CD8-positive, alpha-beta memory T cell (primary cell): ENCODE data around the gene CHST11. TPM values are rescaled to one million over a fixed set of nuclear protein-coding genes. Genes with fewer than 3 reads are reported as not detected.

Experiments
- CTCF ChIA-PET: fragments of 350-600 bp; sonication (Branson Sonifier 250); formaldehyde crosslinking; loops from one replicate; lab custom pipeline; 2021; ENCODE audit warnings: antibody characterized with exemption; lab: Charles Lee
- POLR2A ChIA-PET: fragments of 350-600 bp; sonication (Branson Sonifier 250); formaldehyde crosslinking; loops from one replicate; lab custom pipeline; 2021; ENCODE audit warnings: antibody characterized with exemption; lab: Charles Lee
- DNase-seq, 5 donors: peaks; one replicate each; pipeline versions ENCODE4 v3.0.0 to v3.0.0-alpha.2; 2020 to 2022; ENCODE audit warnings: mixed read lengths in 1 of 5
- H3K27ac ChIP-seq: one replicate; pipeline ENCODE4 v1.7.0; 2013; ENCODE audit warnings: low read depth, mild to moderate bottlenecking, low read length, moderate library complexity
- H3K27me3 ChIP-seq: 2 replicates; pipeline ENCODE4 v1.7.0; 2013; ENCODE audit warnings: low read length, mild to moderate bottlenecking; ENCODE audit not compliant: insufficient read depth, poor library complexity, severe bottlenecking
- H3K36me3 ChIP-seq: 2 replicates; pipeline ENCODE4 v1.7.0; 2013; ENCODE audit warnings: mild to moderate bottlenecking, low read length, moderate library complexity; ENCODE audit not compliant: insufficient read depth
- H3K4me1 ChIP-seq: 2 replicates; pipeline ENCODE4 v1.7.0; 2013; ENCODE audit warnings: mild to moderate bottlenecking, low read length, moderate library complexity; ENCODE audit not compliant: insufficient read depth
- H3K4me3 ChIP-seq: 2 replicates; pipeline ENCODE4 v1.7.0; 2013; ENCODE audit warnings: mild to moderate bottlenecking, low read length
- H3K9me3 ChIP-seq: 2 replicates; pipeline ENCODE4 v1.7.0; 2013; ENCODE audit warnings: mild to moderate bottlenecking, low read length
- H3K27ac Mint-ChIP-seq, 8 donors: one replicate each; pipeline ENCODE4 v1.8.0; 2020 to 2021; ENCODE audit warnings: mixed read lengths in 8 of 8, mild to moderate bottlenecking in 6 of 8, inconsistent platforms in 3 of 8, moderate library complexity in 3 of 8
- H3K27me3 Mint-ChIP-seq, 2 donors: one replicate each; pipeline ENCODE4 v1.8.0; 2020 to 2021; ENCODE audit warnings: mixed read lengths in 2 of 2, mild to moderate bottlenecking in 1 of 2, moderate library complexity in 1 of 2
- H3K36me3 Mint-ChIP-seq, 3 donors: one replicate each; pipeline ENCODE4 v1.8.0; 2020 to 2021; ENCODE audit warnings: mixed read lengths in 3 of 3, inconsistent platforms in 1 of 3, mild to moderate bottlenecking in 1 of 3
- H3K4me1 Mint-ChIP-seq, 3 donors: one replicate each; pipeline ENCODE4 v1.8.0; 2020 to 2021; ENCODE audit warnings: mixed read lengths in 3 of 3, inconsistent platforms in 1 of 3, mild to moderate bottlenecking in 1 of 3
- H3K4me3 Mint-ChIP-seq, 7 donors: one replicate each; pipeline ENCODE4 v1.8.0; 2020 to 2021; ENCODE audit warnings: mixed read lengths in 7 of 7, mild to moderate bottlenecking in 6 of 7, moderate library complexity in 4 of 7, inconsistent platforms in 2 of 7
- H3K9me3 Mint-ChIP-seq, 5 donors: one replicate each; pipeline ENCODE4 v1.8.0; 2020 to 2022; ENCODE audit warnings: mixed read lengths in 5 of 5, mild to moderate bottlenecking in 3 of 5, moderate library complexity in 2 of 5, inconsistent platforms in 1 of 5
- polyA plus RNA-seq: library from polyadenylated mRNA; unstranded; fragments of 300-500 nt; fragmentation: Illumina TruSeq; gene quantifications from one replicate; pipeline ENCODE4 v1.2.3, GENCODE V29; 2021
- total RNA-seq, 2 experiments: library from RNA; stranded (reverse); gene quantifications; one replicate each; pipeline ENCODE4 v1.2.3, GENCODE V29; 2021

Gene CHST11
- total and polyA plus RNA-seq, 3 experiments from 2014 or later = 47.8 to 76.8 (median 51.5) TPM

DNA sequence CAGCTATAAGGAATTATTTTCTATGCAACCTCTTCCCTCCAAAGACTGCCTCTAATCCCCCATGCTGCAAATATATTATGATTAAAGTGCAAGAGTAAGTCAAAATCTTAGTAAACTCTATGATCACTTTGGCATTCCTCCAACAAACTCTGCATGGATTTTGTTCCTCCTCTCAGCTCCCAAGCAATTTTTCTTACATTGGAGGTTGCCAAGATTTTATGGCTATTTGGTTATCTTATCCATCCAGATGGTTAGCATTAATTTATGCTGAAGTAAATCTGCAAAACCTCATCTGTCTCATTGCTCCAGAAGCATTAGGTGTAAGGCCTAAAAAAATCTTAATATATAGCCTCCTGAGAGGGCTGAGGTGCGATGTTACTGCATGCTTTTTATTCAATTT lies 228.1 kb downstream of the CHST11 start:
- no peaks in the 10 kb centered on the region for H3K9me3 Mint-ChIP-seq
- H3K4me1 Mint-ChIP-seq = peaks cover 85 to 99% (median 96%) of the 10 kb centered on the region in 3 donors
- no peaks in the 10 kb centered on the region for H3K27me3 ChIP-seq
- H3K4me3 ChIP-seq = no peak overlapping the region
- H3K27ac Mint-ChIP-seq = peak overlapping the region in 2 of 8 donors; percentile 20 to 50
- H3K9me3 ChIP-seq = no peaks in the 10 kb centered on the region
- no peak for DNase-seq
- ChIA-PET POLR2A (interaction anchor here (0.7 to 1.2 kb wide), 2 partner anchors 35 to 37 kb away, joined by 3 to 4 read pairs; no protein-coding TSS in a partner anchor), CTCF (interaction anchor here (1.5 kb wide), 1 partner anchor 303 kb away, joined by 5 read pairs; no protein-coding TSS in a partner anchor)
- no peaks in the 10 kb centered on the region for H3K27me3 Mint-ChIP-seq
- peaks cover 77% of the 10 kb centered on the region for H3K4me1 ChIP-seq
- H3K27ac ChIP-seq = no peak overlapping the region
- no peak overlapping the region for H3K4me3 Mint-ChIP-seq
- no peaks in the 10 kb centered on the region for H3K36me3 ChIP-seq
- peaks cover 0 to 5% (median 0%) of the 10 kb centered on the region in 3 donors for H3K36me3 Mint-ChIP-seq

DNA sequence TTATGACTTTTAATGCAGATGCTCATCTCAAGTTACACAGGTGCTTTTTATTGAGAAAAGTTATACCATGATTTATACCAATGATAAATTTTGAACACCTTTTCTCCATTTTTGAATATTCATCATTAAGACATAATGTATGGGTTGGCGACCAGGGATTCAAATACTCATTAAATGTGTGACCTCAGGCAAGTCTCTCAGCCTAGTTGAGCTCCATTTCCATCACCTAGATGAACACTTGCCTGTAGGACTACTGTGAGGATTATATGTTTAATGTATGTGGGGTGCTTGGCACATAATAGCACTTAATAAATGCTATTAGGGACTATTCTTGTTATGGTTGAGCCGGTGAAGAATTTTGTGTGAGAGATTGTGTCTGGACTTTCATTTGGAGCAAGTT lies 228.6 kb downstream of the CHST11 start:
- Mint-ChIP-seq H3K27me3 (no peaks in the 10 kb centered on the region), H3K4me3 (peak overlapping the region in 1 of 7 donors; percentile 4), H3K36me3 (peaks cover 0 to 5% (median 1%) of the 10 kb centered on the region in 3 donors), H3K27ac (peak overlapping the region in 5 of 8 donors; percentile 8 to 67 (median 50)), H3K9me3 (no peaks in the 10 kb centered on the region), H3K4me1 (peaks cover 83 to 99% (median 96%) of the 10 kb centered on the region in 3 donors)
- DNase-seq = no peak
- POLR2A ChIA-PET = interaction anchor here (1.2 kb wide), 1 partner anchor 35 kb away, joined by 3 read pairs; no protein-coding TSS in a partner anchor
- Histone ChIP-seq H3K27me3 (no peaks in the 10 kb centered on the region), H3K4me3 (no peak overlapping the region), H3K4me1 (peaks cover 72% of the 10 kb centered on the region), H3K27ac (no peak overlapping the region), H3K9me3 (no peaks in the 10 kb centered on the region), H3K36me3 (no peaks in the 10 kb centered on the region)
- CTCF ChIA-PET = interaction anchor here (1.5 kb wide), 1 partner anchor 303 kb away, joined by 5 read pairs; no protein-coding TSS in a partner anchor

DNA sequence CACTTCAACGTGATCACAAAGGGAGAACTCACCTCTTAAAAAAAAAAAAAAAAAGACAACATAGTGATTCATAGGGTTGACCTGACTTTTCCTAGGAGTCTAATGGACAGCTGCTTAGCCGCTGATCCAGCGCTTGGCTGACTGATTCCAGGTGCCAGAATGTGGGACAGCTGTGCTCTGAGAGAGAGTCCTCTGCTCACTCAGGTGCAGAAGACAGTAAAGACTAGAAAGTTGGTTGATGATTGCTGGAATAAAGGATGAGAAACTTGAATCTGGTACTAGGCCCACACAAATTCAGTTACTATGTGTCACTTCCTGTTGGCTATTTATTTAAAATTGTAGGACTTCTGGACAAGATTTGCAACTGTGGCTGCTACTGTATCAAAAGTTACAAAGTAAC lies 229.4 kb downstream of the CHST11 start:
- Mint-ChIP-seq H3K27ac (peak overlapping the region in 6 of 8 donors; percentile 50 to 81 (median 72)), H3K4me3 (peak overlapping the region in 4 of 7 donors; percentile 3 to 76 (median 32)), H3K4me1 (peaks cover 79 to 96% (median 96%) of the 10 kb centered on the region in 3 donors), H3K27me3 (no peaks in the 10 kb centered on the region), H3K36me3 (peaks cover 0 to 5% (median 3%) of the 10 kb centered on the region in 3 donors), H3K9me3 (no peaks in the 10 kb centered on the region)
- no peaks in the 10 kb centered on the region for H3K36me3 ChIP-seq
- no peaks in the 10 kb centered on the region for H3K9me3 ChIP-seq
- no peak overlapping the region for H3K27ac ChIP-seq
- DNase-seq = no peak
- H3K27me3 ChIP-seq = no peaks in the 10 kb centered on the region
- ChIA-PET POLR2A (interaction anchor here (1.2 kb wide), 1 partner anchor 34 kb away, joined by 3 read pairs; no protein-coding TSS in a partner anchor), CTCF (interaction anchor here (1.5 kb wide), 1 partner anchor 304 kb away, joined by 5 read pairs; no protein-coding TSS in a partner anchor)
- peaks cover 65% of the 10 kb centered on the region for H3K4me1 ChIP-seq
- no peak overlapping the region for H3K4me3 ChIP-seq

DNA sequence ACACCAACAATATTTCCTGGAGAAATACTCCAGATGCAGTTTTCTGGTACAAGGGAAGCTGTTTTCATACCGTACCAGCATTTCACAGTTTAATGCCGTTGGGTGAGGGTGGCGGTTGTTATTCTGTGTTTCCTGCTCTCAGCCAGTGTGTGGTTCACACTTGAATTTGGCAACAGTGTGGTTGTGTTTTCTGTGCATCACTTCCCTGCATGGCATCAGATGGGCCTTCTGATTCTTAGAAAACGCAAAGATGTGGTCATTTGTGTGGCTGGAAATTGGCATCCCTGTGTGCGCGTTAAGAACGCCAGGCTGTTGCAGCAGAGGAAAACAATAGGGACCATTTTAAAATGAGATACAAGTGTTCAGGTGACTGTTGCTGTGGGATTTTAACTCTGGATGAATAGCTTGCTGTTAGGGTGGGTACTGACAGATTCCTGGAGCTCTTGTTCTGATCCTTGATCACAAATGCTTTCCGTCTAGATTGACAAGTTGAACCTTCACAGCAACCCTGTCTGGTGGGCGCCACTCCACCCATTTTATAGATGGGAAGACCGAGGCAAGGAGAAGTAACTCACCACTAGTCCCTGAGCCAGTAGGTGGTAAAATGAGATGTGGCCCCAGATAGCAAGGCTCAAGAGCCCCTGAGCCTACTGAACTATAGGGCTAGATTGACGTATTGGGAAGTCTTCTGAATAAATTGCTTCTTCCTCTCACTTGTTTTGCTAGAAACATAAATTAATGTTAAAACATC lies 231.2 kb downstream of the CHST11 start:
- peaks cover 76 to 95% (median 92%) of the 10 kb centered on the region in 3 donors for H3K4me1 Mint-ChIP-seq
- no peaks in the 10 kb centered on the region for H3K27me3 Mint-ChIP-seq
- ChIA-PET CTCF (interaction anchor here (1.0 to 1.3 kb wide), 2 partner anchors 32 to 37 kb away, joined by 3 read pairs; no protein-coding TSS in a partner anchor), POLR2A (interaction anchor here (1.8 kb wide), 1 partner anchor 32 kb away, joined by 6 read pairs; no protein-coding TSS in a partner anchor)
- Histone ChIP-seq H3K27ac (no peak overlapping the region), H3K27me3 (no peaks in the 10 kb centered on the region), H3K36me3 (no peaks in the 10 kb centered on the region), H3K4me1 (peaks cover 58% of the 10 kb centered on the region), H3K9me3 (no peaks in the 10 kb centered on the region), H3K4me3 (no peak overlapping the region)
- H3K27ac Mint-ChIP-seq = peak overlapping the region; percentile 79 to 97 (median 90)
- peak overlapping the region; percentile 59 to 86 (median 72) for H3K4me3 Mint-ChIP-seq
- peaks cover 2 to 11% (median 6%) of the 10 kb centered on the region in 3 donors for H3K36me3 Mint-ChIP-seq
- no peaks in the 10 kb centered on the region for H3K9me3 Mint-ChIP-seq
- peak; percentile 17 to 74 (median 41) for DNase-seq

DNA sequence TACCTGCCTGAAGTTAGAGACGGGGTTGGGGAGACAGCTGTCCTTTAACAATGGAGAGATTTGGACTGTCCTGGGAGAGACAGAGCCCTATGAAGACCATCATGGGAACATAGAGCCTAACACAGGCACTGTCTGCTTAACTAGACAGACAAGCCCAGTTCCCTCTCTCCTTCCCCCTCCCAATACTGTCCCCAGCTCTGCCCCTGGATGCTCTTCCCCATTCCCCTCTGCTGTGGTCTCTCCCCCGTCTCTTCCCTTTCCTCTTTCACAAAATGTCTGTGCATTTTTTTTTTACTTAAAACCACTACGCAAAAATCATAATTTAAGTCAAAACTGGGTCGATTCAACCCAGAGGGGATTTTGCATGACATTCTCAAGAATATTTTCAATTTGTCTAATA lies 232.9 kb downstream of the CHST11 start:
- Histone ChIP-seq H3K36me3 (no peaks in the 10 kb centered on the region), H3K4me3 (no peak overlapping the region), H3K27me3 (no peaks in the 10 kb centered on the region), H3K9me3 (no peaks in the 10 kb centered on the region), H3K4me1 (peaks cover 55% of the 10 kb centered on the region), H3K27ac (no peak overlapping the region)
- H3K4me1 Mint-ChIP-seq = peaks cover 77 to 96% (median 94%) of the 10 kb centered on the region in 3 donors
- CTCF ChIA-PET = no interaction called here
- peak overlapping the region in 1 of 7 donors; percentile 65 for H3K4me3 Mint-ChIP-seq
- DNase-seq = no peak
- no peaks in the 10 kb centered on the region for H3K9me3 Mint-ChIP-seq
- no peaks in the 10 kb centered on the region for H3K27me3 Mint-ChIP-seq
- POLR2A ChIA-PET = no interaction called here
- H3K27ac Mint-ChIP-seq = peak overlapping the region in 5 of 8 donors; percentile 6 to 89 (median 23)
- H3K36me3 Mint-ChIP-seq = peaks cover 4 to 15% (median 9%) of the 10 kb centered on the region in 3 donors

DNA sequence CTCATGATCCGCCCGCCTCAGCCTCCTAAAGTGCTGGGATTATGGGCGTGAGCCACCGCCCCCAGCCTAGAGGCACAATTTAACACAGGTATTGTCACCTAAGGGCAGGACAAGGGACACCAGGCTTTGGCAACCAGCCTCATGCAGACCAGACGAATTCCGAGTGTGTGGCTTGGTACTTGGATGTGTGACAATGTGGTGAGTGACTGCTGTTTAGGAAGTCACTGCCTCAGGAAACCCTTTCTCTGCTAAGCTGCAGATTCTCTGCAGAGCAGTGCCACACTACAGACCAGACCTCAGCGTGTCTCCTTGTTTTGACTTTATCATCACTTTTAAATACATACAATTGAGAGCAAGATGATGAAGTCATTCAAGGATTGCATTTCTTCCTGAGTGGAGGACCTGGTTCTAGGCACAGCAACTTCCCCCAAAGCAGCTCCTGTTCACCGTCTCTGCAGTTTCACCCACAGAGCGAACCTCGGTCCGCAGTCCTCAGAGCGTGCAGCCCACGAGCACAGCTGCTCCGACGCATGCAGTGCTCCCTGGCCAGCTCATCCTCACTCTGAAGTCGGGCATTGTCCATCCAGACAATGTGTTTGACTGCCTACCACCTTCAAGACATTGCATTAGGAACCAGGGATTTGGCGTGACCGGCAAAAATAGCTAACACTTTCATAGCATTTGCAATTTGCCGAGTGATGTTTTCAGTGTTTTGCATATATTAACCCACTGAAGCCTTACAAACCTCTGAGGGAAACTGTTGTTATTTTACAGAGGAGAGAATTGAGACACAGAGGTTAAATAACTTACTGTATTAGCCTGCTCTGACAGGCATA lies 235.2 kb downstream of the CHST11 start:
- peak in 1 of 5 donors; percentile 14 for DNase-seq
- ChIA-PET CTCF (interaction anchor here (0.6 to 1.1 kb wide), 3 partner anchors 28 to 310 kb away, joined by 3 read pairs; no protein-coding TSS in a partner anchor), POLR2A (no interaction called here)
- Histone ChIP-seq H3K4me1 (peaks cover 56% of the 10 kb centered on the region), H3K4me3 (no peak overlapping the region), H3K27ac (no peak overlapping the region), H3K9me3 (no peaks in the 10 kb centered on the region), H3K36me3 (no peaks in the 10 kb centered on the region), H3K27me3 (no peaks in the 10 kb centered on the region)
- Mint-ChIP-seq H3K9me3 (no peaks in the 10 kb centered on the region), H3K4me3 (peak overlapping the region in 5 of 7 donors; percentile 2 to 54 (median 32)), H3K27ac (peak overlapping the region in 3 of 8 donors; percentile 8 to 29 (median 26)), H3K4me1 (peaks cover 76 to 95% (median 92%) of the 10 kb centered on the region in 3 donors), H3K36me3 (peaks cover 4 to 15% (median 10%) of the 10 kb centered on the region in 3 donors), H3K27me3 (no peaks in the 10 kb centered on the region)

DNA sequence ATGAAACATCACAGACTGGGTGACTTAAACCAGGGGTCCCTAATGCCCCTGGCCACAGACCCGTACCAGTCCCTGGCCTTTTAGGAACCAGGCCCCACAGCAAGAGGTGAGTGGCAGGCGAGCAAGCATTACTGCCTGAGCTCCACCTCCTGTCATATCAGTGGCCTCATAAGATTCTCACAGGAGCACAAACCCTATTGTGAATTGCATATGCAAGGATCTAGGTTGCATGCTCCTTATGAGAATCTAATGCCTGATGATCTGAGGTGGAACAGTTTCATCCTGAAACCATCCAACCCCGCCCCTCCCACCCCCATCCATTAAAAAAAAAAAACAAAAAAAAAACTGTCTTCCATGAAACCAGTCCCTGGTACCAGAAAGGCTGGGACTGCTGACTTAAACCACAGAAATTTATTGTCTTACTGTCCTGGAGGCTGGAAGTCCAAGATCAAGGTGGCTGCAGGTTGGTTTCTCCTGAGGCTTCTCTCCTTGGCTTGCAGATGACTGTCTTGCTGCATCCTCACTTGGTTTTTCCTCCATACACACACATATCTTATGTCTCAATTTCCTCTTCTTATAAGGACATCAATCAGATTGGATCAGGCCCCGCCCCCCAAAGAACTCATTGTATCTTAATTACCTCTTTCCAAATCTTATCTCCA lies 235.9 kb downstream of the CHST11 start:
- Histone ChIP-seq H3K4me1 (peaks cover 48% of the 10 kb centered on the region), H3K4me3 (no peak overlapping the region), H3K27ac (no peak overlapping the region), H3K27me3 (no peaks in the 10 kb centered on the region), H3K36me3 (no peaks in the 10 kb centered on the region), H3K9me3 (no peaks in the 10 kb centered on the region)
- Mint-ChIP-seq H3K36me3 (peaks cover 4 to 15% (median 10%) of the 10 kb centered on the region in 3 donors), H3K9me3 (no peaks in the 10 kb centered on the region), H3K4me3 (peak overlapping the region in 2 of 7 donors; percentile 54 to 73), H3K27ac (peak overlapping the region in 4 of 8 donors; percentile 50 to 80 (median 67)), H3K4me1 (peaks cover 75 to 95% (median 92%) of the 10 kb centered on the region in 3 donors), H3K27me3 (no peaks in the 10 kb centered on the region)
- ChIA-PET CTCF (interaction anchor here (1.0 to 1.1 kb wide), 2 partner anchors 28 to 311 kb away, joined by 3 read pairs; no protein-coding TSS in a partner anchor), POLR2A (no interaction called here)
- DNase-seq = no peak
